Neural cell (in vitro differentiated cells): ENCODE results near the gene RGS9BP.

Source experiments
- CTCF ChIP-seq: fragments of 450-650 bp; IDR thresholded peaks from 2 replicates; pipeline ENCODE4 v1.5.1; 2014; ENCODE audit warnings: antibody characterized with exemption, mild to moderate bottlenecking, moderate library complexity; ENCODE audit not compliant: poor library complexity, severe bottlenecking
- EP300 ChIP-seq: fragments of 450-650 bp; conservative IDR thresholded peaks from 2 replicates; pipeline ENCODE4 v1.6.1; 2014; ENCODE audit warnings: antibody characterized with exemption, mild to moderate bottlenecking, moderate library complexity; ENCODE audit not compliant: poor library complexity, severe bottlenecking
- REST ChIP-seq: IDR thresholded peaks from 2 replicates; pipeline ENCODE4 v1.6.1; 2012; ENCODE audit warnings: borderline replicate concordance
- SMC3 ChIP-seq: fragments of 450-650 bp; conservative IDR thresholded peaks from 2 replicates; pipeline ENCODE4 v1.6.1; 2014; ENCODE audit warnings: antibody characterized with exemption, mild to moderate bottlenecking, moderate library complexity; ENCODE audit not compliant: poor library complexity
- TAF1 ChIP-seq: IDR thresholded peaks from 2 replicates; pipeline ENCODE4 v1.6.1; 2012; ENCODE audit warnings: low read depth

- TF ChIP-seq EP300 (no peak), TAF1 (no peak), CTCF (no peak), REST (no peak), SMC3 (no peak)
Observed at GRCh38 chr19:32709032-32709431, 33.4 kb downstream of the RGS9BP start.
